AG09309 (cell line): ENCODE data around the gene PPP1R17.

Source experiments
- DNase-seq: peaks from one replicate; pipeline ENCODE4 v3.0.0-alpha.2; 2010; ENCODE audit warnings: low read depth
- H3K4me3 ChIP-seq: 2 replicates; pipeline ENCODE4 v1.5.1; 2011; ENCODE audit warnings: mild to moderate bottlenecking, low read depth, low read length, moderate library complexity; ENCODE audit not compliant: control insufficient read depth
- CTCF ChIP-seq: IDR thresholded peaks from 2 replicates; pipeline ENCODE4 v1.5.1; 2011; ENCODE audit warnings: mild to moderate bottlenecking, low read depth, low read length, inconsistent platforms; ENCODE audit not compliant: insufficient read depth, control insufficient read depth; ENCODE audit errors: missing control alignments

The PPP1R17 gene

GRCh38 chr7:31695859-31696614 is 9.0 kb downstream of the PPP1R17 start:
- no peak for TF ChIP-seq CTCF
- H3K4me3 ChIP-seq: no peak overlapping the region
- no peak for DNase-seq

GRCh38 chr7:31699050-31699449 is 12.0 kb downstream of the PPP1R17 start:
- H3K4me3 ChIP-seq: no peak overlapping the region
- TF ChIP-seq CTCF: no peak
- no peak for DNase-seq

- H3K4me3 ChIP-seq: no peak overlapping the region
- DNase-seq: no peak
- no peak for TF ChIP-seq CTCF
These were observed 15.3 kb downstream of the PPP1R17 start for GRCh38 chr7:31702354-31702753.

GRCh38 chr7:31705377-31705776 is 18.4 kb downstream of the PPP1R17 start:
- no peak for TF ChIP-seq CTCF
- no peak for DNase-seq
- no peak overlapping the region for H3K4me3 ChIP-seq

- TF ChIP-seq CTCF: no peak
- DNase-seq: no peak
- H3K4me3 ChIP-seq: no peak overlapping the region
These were observed 20.1 kb downstream of the PPP1R17 start for GRCh38 chr7:31707089-31707488.

- H3K4me3 ChIP-seq: no peak overlapping the region
- no peak for TF ChIP-seq CTCF
- DNase-seq: no peak
These were observed 23.2 kb downstream of the PPP1R17 start for GRCh38 chr7:31710171-31710570.

- no peak overlapping the region for H3K4me3 ChIP-seq
- no peak for DNase-seq
- no peak for TF ChIP-seq CTCF
These were observed 29.3 kb downstream of the PPP1R17 start for GRCh38 chr7:31716355-31716754.
